Measurements from ENCODE around the gene MDH2. TPM values are rescaled to one million over a fixed set of nuclear protein-coding genes. Genes with fewer than 3 reads are reported as not detected.
"Not testable (repeated sequence)": the region's sequence is repeated elsewhere in the genome, so short reads cannot be mapped to it uniquely, and the experiment has no call there.

Gene MDH2
- total RNA-seq, 1 donor from 2014 or later = 128 TPM

DNA sequence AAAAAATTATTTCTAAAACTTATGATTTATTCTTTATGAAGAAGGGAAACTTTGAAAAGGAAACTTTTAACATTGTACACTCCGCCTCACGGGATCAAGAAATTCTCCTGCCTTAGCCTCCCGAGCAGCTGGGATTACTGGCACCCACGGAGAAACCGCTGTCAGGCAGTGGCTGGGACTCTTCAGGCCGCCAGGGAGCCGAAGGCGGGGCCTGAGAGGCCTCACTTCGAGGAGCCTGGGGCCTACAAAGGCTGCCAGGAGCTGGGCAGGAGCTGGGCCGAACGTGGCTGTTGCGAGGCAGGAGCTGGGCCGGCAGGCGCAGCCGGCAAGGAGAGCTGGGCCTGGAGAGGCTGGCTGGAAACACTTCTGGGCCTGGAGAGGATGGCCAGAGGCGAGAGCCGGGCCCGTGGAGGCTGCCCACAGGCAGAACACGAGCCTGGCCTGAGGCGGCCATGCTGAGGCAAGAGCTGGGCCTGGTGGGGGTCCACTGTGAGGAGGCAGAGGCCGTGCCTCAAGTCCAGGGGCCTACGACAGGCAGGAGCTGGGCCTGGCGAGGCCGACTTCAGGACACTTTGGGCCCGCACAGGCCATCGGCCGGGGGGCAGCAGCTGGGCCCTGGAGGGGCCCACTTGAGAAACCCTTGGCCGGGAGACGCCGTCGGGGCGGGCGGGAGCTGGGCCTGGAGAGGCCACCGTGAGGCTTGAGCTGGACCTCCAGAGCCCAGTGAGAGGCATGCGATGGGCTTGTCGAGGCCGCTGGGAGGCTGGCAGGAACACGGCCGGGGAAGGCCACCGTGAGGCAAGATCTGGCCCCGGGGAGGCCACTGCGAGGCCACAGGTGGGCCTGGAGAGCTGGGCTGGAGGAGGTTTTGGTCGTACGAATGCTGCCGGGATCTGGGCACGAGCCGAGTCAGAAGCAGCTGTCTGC lies 23.7 kb downstream of the MDH2 start:
- DNase-seq (ENCODE audit: low spot score) = no peak

DNA sequence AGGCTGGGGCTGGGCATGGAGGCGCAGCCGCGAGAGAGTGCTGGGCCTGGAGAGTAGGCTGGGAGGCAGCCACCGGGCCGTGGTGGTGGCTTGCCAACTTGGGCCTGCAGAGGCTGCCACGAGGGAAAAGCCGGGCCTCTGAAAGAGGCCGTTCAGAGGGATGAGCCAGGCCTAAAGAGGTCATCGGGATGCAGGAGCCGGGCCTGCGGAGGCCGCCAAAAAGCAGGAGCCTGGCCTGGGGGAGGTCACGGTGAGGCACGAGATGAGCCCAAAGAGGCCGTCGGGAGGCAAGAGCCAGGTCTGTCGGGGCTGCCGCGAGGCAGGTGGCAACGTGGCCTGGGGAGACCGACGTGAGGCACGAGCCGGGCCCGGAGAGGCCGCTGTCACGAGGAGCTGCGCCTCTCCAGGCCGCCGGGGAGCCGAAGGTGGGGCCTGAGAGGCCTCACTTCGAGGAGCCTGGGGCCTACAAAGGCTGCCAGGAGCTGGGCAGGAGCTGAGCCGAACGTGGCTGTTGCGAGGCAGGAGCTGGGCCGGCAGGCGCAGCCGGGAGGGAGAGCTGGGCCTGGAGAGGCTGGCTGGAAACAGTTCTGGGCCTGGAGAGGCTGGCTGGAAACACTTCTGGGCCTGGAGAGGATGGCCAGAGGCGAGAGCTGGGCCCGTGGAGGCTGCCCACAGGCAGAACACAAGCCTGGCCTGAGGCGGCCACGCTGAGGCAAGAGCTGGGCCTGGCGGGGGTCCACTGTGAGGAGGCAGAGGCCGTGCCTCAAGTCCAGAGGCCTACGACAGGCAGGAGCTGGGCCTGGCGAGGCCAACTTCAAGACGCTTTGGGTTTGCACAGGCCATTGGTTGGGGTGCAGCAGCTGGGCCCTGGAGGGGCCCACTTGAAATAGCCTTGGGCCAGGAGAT lies 24.6 kb downstream of the MDH2 start:
- no peak for DNase-seq (ENCODE audit: low spot score)

DNA sequence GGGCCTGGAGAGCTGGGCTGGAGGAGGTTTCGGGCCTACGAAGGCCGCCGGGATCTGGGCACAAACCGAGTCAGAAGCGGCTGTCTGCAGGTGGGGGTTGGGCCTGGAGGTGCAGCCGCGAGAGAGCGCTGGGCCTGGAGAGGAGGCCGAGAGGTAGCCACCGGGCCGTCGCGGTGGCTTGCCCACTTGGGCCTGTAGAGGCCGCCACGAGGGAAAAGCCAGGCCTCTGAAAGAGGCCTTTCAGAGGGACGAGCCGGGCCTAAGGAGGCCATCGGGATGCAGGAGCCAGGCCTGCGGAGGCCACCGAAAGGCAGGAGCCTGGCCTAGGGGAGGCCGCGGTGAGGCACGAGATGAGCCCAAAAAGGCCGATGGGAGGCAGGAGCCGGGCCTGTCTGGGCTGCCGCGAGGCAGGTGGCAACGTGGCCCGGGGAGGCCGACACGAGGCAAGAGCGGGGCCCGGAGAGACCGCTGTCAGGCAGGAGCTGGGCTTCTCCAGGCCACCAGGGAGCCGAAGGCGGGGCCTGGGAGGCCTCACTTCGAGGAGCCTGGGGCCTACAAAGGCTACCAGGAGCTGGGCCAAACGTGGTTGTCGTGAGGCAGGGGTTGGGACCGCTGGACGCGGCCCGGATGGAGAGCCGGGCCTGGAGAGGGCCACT lies 25.6 kb downstream of the MDH2 start:
- no peak for DNase-seq (ENCODE audit: low spot score)

DNA sequence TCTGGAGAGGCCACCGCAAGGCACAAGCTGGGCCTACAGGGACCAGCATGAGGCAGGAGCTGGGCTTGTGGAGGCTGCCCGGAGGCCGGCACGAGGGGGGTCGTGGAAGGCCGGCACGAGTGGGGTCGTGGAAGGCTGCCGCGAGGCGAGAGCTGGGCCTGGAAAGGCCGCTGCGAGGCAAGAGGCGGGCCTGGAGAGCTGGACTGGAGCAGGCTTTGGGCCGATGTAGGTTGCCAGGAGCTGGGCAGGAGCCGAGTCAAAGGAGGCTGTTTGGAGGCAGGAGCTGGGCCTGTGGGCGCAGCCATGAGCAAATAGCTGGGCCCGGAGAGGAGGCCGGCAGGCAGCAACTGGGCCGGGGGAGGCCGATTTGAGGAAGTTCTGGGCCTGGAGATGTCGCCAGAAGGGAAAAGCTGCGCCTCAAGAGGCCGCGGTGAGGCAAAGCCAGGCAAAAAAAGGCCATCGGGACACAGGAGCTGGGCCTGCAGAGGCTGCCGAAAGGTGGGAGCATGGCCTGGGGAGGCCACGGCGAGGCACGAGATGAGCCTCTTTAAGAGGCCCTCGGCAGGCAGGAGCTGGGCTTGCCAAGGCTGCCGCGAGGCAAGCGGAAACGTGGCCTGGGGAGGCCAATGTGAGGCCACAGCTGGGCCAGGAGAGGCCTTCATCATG lies 26.5 kb downstream of the MDH2 start:
- DNase-seq (ENCODE audit: low spot score) = no peak

DNA sequence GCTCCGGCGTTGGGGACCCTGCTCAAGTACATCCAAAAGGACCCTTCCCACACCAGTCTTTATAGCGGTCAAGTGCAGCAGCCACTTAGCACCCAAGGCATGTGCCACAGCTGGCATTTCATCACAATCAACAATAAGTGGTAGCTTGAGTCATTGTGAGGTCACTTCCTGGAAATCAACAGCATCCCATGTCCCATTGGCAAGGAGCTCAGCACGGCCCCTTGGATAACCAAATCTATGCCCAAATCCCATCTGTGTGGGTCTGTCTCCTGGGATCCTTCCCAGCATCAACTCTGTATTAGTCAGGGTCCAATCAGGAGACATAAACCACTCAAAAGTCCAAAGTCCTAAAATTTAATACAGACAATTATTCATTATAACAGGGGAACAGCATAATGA lies 27.1 kb downstream of the MDH2 start:
- no peak for DNase-seq (ENCODE audit: low spot score)

DNA sequence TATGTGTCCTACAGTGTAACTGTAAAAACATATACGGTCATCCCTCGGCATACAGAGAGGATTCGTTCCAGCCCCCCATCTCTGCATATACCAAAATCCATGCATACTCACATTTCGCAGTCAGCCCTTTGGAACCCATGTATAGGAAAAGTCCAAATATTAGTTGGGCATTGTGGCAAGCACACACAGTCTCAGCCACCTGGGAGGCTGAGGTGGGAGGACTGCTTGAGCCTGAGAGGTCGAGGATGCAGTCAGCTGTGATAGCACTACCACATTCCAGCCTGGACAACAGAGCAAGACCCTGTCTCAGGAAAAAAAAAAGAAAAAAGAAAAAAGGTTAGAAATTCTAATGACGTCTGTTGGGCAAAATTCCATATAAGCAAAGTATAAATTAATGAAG lies 29.1 kb downstream of the MDH2 start:
- no peak for DNase-seq (ENCODE audit: low spot score)

DNA sequence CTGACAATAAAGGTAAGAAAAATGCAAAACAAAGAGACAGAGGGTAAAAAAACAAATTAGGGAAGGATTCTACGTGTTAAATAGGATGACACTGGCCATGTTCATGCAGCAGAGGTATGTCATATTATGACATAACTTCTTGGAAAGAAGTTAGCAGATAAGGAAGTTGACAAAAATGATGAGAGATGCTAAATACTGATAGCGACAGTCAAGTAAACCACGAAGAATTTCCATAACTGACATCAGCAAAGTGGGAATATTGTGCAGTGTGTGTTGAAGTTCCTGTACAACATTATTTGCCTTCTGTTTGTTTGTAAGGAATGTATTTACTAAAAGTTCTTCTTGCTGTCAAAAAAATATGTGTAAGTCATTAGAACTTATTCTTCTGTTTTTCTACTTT lies 29.5 kb downstream of the MDH2 start:
- no peak for DNase-seq (ENCODE audit: low spot score)

DNA sequence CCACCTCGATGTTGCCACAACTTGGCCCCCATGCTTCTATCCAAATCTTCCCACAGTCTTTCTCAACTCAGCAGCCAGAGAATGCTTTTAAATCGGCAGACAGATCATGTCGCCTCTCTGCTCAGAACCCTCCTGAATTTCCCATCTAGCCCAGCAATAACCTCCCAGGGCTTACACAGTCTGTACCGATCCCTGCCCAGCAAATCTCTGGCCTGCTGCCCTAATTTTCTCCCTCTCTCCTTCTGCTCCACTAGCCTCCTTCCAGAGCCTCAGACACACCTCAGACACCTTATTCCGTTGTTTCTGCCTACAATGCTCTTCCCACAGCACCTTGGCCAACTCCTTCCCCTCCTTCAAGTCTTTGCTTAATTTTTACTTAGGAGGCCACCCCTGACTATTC lies 32.3 kb downstream of the MDH2 start:
- no peak for DNase-seq (ENCODE audit: low spot score)

DNA sequence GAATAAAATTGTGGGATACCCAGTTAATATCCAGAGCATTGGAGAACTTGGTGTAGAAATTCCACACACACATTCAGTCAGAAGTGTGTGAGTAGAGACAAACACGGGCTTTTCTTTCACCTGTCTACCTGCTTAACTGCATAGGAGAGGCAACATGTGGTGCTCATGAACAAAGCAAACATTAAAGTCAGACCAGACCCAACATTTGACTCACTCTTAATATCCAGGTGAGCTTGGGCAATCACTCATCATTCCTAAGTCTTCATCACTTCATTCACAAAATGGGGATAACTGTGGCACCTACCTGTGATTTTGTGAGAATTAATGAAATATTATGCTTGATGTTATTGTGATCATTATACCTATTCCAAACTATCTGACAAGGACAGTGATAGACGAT lies 36.2 kb downstream of the MDH2 start:
- DNase-seq (ENCODE audit: low spot score) = not testable (repeated sequence)

DNA sequence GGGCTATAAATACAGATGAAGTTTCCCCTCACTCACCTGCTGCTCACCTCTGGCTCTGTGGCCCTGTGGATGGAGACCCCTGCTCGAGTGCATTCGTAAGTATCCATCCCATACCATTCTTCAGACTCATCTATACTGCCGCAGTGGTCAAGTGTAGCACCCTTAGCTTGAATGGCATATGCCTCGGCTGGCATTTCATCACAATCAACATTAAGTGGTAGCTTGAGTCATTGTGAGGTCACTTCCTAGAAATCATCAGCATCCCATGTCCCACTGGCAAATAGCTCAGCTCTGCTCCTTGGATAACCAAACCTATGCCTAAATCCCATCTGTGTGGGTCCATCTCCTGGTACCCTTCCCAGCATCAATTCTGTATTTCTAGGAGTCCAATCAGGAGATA lies 38.2 kb downstream of the MDH2 start:
- DNase-seq (ENCODE audit: low spot score) = no peak

DNA sequence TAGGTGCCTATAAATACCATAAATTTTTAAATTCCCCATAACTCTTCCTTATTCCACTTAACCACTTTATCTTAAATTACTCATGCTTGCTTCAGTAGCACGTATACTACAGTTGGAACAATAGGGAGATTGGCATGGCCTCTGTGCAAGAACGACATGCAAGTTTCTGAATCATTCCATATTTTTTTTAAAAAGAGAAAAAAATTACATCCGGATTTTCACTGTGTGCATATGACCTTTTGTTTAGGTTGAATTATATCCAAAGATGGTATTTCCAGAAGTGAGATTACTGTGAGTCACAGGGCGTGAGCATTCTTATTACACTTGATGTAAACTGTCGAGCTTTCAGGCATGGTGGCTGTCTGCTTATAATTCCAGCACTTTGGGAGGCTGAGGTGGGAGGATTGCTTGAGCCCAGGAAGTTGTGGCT lies 39.5 kb downstream of the MDH2 start:
- not testable (repeated sequence) for DNase-seq (ENCODE audit: low spot score)

DNA sequence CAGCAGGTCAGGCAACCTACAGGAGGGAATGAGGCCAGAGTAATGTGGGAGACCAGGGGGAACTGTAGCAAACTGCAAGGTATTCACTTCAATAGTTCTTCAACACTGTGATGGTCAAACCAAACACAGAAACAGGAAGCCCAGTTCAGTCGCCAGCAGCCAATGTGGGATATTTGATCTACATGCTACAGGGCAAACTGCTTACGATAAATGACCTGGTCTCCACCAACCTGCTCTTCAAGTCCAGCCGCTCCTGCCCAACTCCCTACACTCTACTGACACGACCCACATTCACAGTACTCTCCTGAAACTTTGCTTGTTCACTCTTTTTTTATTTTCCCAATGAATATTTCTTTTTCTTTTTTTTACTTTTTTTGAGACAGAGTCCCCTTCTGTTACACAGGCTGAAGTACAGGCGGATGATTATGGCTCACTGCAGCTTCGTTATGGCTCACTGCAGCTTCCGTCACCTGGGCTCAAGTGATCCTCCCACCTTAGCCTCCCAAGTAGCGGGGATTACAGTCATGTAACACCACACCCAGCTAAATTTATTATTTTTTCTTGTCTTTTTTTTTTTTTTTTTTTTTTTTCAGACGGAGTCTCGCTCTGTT lies 42.1 kb downstream of the MDH2 start:
- DNase-seq (ENCODE audit: low spot score) = no peak

DNA sequence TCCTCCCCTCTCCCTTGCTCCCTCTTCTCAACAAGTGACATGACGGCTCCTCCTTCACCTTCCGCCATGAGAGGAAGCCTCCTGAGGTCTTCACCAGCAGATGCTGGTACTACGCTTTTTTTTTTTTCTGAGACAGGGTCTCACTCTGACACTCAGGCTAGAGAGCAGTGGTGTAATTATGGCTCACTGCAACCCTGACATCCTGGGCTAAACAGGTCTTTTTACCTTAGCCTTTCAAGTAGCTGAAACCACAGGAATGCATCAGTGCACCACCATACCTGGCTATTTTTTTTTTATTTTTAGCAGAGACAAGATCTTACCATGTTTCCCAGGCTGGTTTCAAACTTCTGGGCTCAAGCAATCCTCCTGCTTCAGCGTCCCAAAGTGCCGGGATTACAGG lies 43.6 kb downstream of the MDH2 start:
- no peak for DNase-seq (ENCODE audit: low spot score)

DNA sequence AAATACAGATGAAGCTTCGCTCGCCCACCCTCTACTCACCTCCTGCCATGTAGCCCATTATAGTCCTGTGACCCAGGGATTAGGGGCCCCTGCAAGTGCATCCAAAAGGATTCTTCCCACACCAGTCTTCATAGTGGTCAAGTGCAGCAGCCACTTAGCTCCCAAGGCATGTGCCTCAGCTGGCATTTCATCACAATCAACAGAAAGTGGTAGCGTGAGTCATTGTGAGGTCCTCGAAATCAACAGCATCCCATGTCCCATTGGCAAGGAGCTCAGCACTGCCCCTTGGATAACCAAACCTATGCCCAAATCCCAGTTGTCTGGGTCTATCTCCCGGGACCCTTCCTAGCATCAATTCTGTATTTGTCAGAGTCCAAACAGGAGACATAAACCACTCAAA lies 45.6 kb downstream of the MDH2 start:
- not testable (repeated sequence) for DNase-seq (ENCODE audit: low spot score)

DNA sequence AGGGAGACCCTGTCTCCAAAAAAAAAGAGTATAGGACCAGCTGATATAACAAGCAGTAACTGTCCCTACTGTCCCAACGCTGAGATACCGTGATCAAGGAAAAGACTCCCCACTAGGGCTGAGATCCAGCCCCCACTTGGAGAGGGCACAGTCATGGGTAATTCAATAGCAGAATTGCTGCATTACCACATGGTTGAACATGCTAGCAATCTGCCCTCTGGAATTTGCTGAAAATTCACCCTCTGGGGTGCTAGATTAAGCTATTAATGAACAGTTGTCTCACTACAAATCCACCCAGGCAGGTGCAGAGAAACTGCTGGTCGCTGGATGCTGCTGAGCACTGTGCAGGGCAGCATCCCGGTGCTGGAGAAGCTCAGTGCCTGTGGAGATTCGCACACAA lies 46.4 kb downstream of the MDH2 start:
- DNase-seq (ENCODE audit: low spot score) = not testable (repeated sequence)

DNA sequence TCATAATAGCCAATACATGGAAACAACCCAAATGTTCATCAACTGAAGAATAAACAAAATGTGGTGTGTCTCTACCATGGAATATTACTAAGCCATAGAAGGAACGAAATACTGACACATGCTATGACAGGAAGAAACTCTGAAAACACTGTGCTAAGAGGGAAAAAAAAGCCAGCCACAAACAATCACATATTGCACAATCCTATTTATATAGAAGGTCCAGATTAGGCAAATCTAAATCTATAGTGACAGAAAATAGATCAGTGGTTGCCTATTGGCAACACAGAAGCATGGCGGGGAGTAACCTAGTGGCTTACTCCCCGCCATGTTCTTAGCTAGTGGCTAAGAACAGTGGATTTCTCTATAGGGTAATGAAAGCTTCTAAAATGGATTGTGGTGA lies 48.0 kb downstream of the MDH2 start:
- DNase-seq (ENCODE audit: low spot score) = no peak

DNA sequence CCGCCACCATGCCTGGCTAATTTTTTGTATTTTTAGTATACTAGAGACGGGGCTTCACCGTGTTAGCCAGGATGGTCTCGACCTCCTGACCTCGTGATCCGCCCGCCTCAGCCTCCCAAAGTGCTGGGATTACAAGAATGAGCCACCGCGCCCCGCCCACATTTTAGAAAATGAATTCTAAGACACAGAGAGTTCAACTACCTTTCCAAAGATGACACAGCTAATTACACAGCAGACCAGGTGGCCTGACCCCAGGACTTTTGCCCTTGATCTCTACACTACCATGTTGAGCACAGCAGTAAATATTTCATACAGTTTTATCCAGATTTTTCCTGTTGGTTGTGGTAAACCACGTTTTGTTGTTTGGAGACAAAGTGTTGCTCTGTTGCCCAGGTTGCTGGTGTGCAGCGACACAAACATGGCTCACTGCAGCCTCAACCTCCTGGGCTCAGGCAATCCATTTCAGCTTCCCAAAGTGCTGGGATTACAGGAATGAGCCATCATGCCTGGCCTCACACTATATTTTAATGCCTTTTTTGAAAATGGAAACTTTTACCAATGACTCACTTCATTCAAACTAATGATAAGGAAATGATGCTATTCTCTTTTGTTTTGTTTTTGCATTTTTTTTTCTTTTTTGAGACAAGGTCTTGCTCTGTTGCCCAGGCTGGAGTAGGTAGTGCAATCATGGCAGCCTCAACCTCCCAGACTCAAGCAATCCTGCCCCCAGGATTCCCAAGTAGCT lies 54.0 kb downstream of the MDH2 start:
- DNase-seq (ENCODE audit: low spot score) = not testable (repeated sequence)

DNA sequence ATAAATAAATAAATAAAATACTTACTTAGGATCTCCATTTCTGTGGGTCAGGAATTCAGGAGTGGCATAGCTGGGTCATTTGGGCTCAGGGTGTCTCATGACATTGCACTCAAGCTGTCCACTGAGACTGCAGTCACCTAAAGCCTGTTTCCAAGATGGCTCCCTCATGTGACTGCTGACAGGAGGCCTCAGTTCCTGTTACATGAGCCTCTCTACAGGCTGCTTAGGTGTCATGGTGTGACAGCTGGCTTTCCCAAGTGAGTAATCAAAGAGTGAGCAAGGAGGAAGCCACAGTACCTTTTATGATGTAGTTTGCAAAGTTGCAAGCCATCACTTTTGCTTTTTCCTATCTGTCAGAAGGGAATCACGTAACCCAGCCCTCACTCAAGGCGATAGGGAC lies 55.9 kb downstream of the MDH2 start:
- not testable (repeated sequence) for DNase-seq (ENCODE audit: low spot score)

DNA sequence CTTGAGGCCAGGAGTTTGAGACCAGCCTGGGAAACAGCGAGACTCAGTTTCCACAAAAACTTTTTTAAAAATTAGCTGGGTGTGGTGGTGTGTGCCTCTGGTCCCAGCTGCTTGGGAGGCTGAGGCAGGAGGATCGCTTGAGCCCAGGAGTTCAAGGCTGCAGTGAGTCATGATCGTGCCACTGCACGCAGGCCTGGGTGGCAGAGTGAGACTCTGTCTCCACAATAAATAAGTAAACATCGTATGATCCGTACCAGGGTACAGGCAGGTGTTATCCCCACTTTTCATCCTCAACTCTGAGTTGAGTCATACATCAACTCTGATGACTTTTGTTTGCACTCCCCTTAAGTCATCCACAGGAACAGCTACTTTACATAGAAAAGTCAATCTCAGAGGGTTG lies 58.2 kb downstream of the MDH2 start:
- DNase-seq (ENCODE audit: low spot score) = not testable (repeated sequence)

DNA sequence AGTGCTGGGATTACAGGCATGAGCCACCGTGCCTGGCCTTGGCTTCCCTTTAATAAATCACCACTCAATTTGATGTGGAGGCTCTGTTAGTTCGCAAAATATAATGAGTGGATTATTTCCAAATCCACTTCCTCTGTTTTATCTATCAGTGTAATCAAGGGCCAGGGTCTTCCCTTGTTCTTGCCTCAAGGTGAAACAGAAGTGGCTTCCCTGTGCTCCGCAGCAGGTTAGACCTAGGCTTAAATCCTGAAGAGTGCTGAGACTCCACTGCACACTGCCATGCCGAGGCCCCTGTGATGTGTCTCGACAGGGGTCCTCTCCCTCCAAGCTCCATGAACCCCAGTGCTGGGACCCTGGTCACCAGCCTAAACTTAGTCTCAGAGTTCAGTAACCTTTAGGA lies 59.0 kb downstream of the MDH2 start:
- no peak for DNase-seq (ENCODE audit: low spot score)

All from mesenteric fat pad (tissue), 1 donor.